Endothelial cell of umbilical vein (primary cell): ENCODE data around the gene MYH9. TPM values are rescaled to one million over a fixed set of nuclear protein-coding genes. Genes with fewer than 3 reads are reported as not detected.

Source experiments
- BruUV-seq: library from RNA; stranded (reverse); fragments of 400-500 nt; replicated peaks from 2 replicates; lab custom pipeline; 2021; lab: Mats Ljungman, UMichigan
- CTCF ChIA-PET: fragments of 300-600, 350-600 bp; sonication (Branson Sonifier 250); formaldehyde crosslinking; loops from one replicate; lab custom pipeline; 2021; ENCODE audit warnings: antibody characterized with exemption, inconsistent platforms; lab: Charles Lee
- POLR2A ChIA-PET: fragments of 300-600, 350-600 bp; sonication (Branson Sonifier 250); formaldehyde crosslinking; loops from one replicate; lab custom pipeline; 2021; ENCODE audit warnings: antibody characterized with exemption, inconsistent platforms; lab: Charles Lee
- DNase-seq: peaks from one replicate; pipeline ENCODE4 v3.0.0-alpha.2; 2011; ENCODE audit warnings: low read depth, low spot score
- FAIRE-seq: peaks from 2 replicates; lab custom pipeline; 2011; peaks lifted over from hg19 to GRCh38; lab: Jason Lieb, UNC
- H2AFZ ChIP-seq: 2 replicates; pipeline ENCODE4 v1.6.0; 2012; ENCODE audit warnings: low read depth, low read length, control low read depth, inconsistent platforms
- H3K27ac ChIP-seq: 2 replicates; pipeline ENCODE4 v1.5.1; 2011; ENCODE audit warnings: low read depth, mild to moderate bottlenecking, control low read depth, low read length, moderate library complexity; ENCODE audit not compliant: insufficient read depth
- H3K27me3 ChIP-seq, 2 experiments: 2 replicates each; pipeline versions ENCODE4 v1.6.0 to v1.6.1; 2011; ENCODE audit warnings: low read length in 2 of 2, mixed read lengths in 1 of 2; ENCODE audit not compliant: control insufficient read depth in 2 of 2, insufficient read depth in 2 of 2
- H3K36me3 ChIP-seq, 2 experiments: 2 replicates in 1 of 2; 3 replicates in 1 of 2; pipeline ENCODE4 v1.5.1; 2011; ENCODE audit warnings: low read length in 2 of 2, mild to moderate bottlenecking in 1 of 2, moderate library complexity in 1 of 2; ENCODE audit not compliant: control insufficient read depth in 2 of 2, insufficient read depth in 2 of 2; ENCODE audit errors: extremely low read depth in 1 of 2
- H3K4me1 ChIP-seq: 3 replicates; pipeline ENCODE4 v1.5.1; 2011; ENCODE audit warnings: mild to moderate bottlenecking, low read length; ENCODE audit not compliant: control insufficient read depth, insufficient read depth; ENCODE audit errors: extremely low read depth
- H3K4me2 ChIP-seq: 2 replicates; pipeline ENCODE4 v1.6.1; 2011; ENCODE audit warnings: low read length, control low read depth, mixed read lengths; ENCODE audit not compliant: insufficient read depth
- H3K4me3 ChIP-seq, 3 experiments: fragments of 200-600 bp in 1 of 3; sonication (generic), shearing (Covaris generic) in 1 of 3; replicated peaks in 1 of 3; 2 replicates each; pipeline ENCODE4 v1.5.1; 2011 to 2016; ENCODE audit warnings: control low read depth in 3 of 3, low read length in 3 of 3, mild to moderate bottlenecking in 2 of 3, inconsistent platforms in 1 of 3, low read depth in 1 of 3, moderate library complexity in 1 of 3; ENCODE audit not compliant: insufficient read depth in 1 of 3
- H3K79me2 ChIP-seq: 2 replicates; pipeline ENCODE4 v1.6.0; 2012; ENCODE audit warnings: low read length, inconsistent platforms; ENCODE audit not compliant: control insufficient read depth, insufficient read depth
- H3K9ac ChIP-seq: replicated peaks from 2 replicates; pipeline ENCODE3; 2011; ENCODE audit warnings: low read length, control low read depth; ENCODE audit not compliant: insufficient read depth; ENCODE audit errors: extremely low read depth
- H3K9me1 ChIP-seq: replicated peaks from 3 replicates; pipeline ENCODE4 v1.6.0; 2011; ENCODE audit warnings: mild to moderate bottlenecking, low read length; ENCODE audit not compliant: control insufficient read depth, insufficient read depth; ENCODE audit errors: extremely low read depth
- H3K9me3 ChIP-seq: replicated peaks from 2 replicates; pipeline ENCODE4 v1.5.1; 2012; ENCODE audit warnings: low read length, inconsistent platforms; ENCODE audit not compliant: control insufficient read depth, insufficient read depth
- H4K20me1 ChIP-seq: replicated peaks from 2 replicates; pipeline ENCODE3; 2011; ENCODE audit warnings: mild to moderate bottlenecking, low read length; ENCODE audit not compliant: control insufficient read depth, insufficient read depth; ENCODE audit errors: extremely low read depth
- EZH2 ChIP-seq: IDR thresholded peaks from 2 replicates; pipeline ENCODE4 v1.6.1; 2012; ENCODE audit warnings: borderline replicate concordance, low read depth, mild to moderate bottlenecking, moderate library complexity, low read length, inconsistent platforms; ENCODE audit not compliant: severe bottlenecking
- FOS ChIP-seq: IDR thresholded peaks from 2 replicates; pipeline ENCODE4 v1.6.1; 2011; ENCODE audit warnings: mild to moderate bottlenecking, low read length, moderate library complexity, borderline replicate concordance; ENCODE audit not compliant: insufficient read depth
- JUN ChIP-seq: IDR thresholded peaks from 2 replicates; pipeline ENCODE4 v1.6.1; 2011; ENCODE audit warnings: borderline replicate concordance, low read depth; ENCODE audit not compliant: insufficient read length, insufficient read depth
- MYC ChIP-seq: IDR thresholded peaks from one replicate; pipeline ENCODE4 v1.6.1; 2011; ENCODE audit warnings: mild to moderate bottlenecking, low read depth, low read length
- POLR2A ChIP-seq: IDR thresholded peaks from 2 replicates; pipeline ENCODE4 v1.6.1; 2012; ENCODE audit warnings: low read depth, mild to moderate bottlenecking, control low read depth, low read length
- POLR2AphosphoS5 ChIP-seq: IDR thresholded peaks from 2 replicates; pipeline ENCODE4 v1.6.1; 2012; ENCODE audit warnings: low read depth, mild to moderate bottlenecking, control low read depth, low read length, moderate library complexity; ENCODE audit not compliant: insufficient read depth
- dilution Hi-C: fragments of 300-500 bp; cut with MboI; formaldehyde crosslinking; loops from one replicate; pipeline ENCODE4 v1.15.0; 2019; ENCODE audit warnings: low sequenced_read_pairs; ENCODE audit not compliant: extremely low pct_ligation_motif_present
- intact Hi-C: fragments of 100-400 bp; cut with micrococcal nuclease; formaldehyde crosslinking; loops from one replicate; pipeline ENCODE4 v1.10.0; 2022
- polyA plus RNA-seq, 4 experiments: library from polyadenylated mRNA; depleted of rRNA in 3 of 4; stranded (reverse) in 3 of 4; unstranded in 1 of 4; fragments of >200 nt; gene quantifications; 2 replicates each; pipeline versions ENCODE4 v1.2.1 to v1.2.3, GENCODE V29; 2011 to 2012; ENCODE audit warnings: missing spikeins in 1 of 4
- total RNA-seq: library from RNA; stranded (reverse); gene quantifications from 2 replicates; pipeline ENCODE4 v1.2.3, GENCODE V29; 2021
- TF ChIP-seq, protein P1 (sequence below): IDR thresholded peaks from 2 replicates; pipeline ENCODE4 v1.6.1; 2011; ENCODE audit not compliant: insufficient read depth, insufficient read length

The MYH9 gene
- total and polyA plus RNA-seq, 2 donors (not counting 3 experiments of a cell fraction or from before 2014, with no cell fraction given) = 188 to 1,413 TPM

DNA sequence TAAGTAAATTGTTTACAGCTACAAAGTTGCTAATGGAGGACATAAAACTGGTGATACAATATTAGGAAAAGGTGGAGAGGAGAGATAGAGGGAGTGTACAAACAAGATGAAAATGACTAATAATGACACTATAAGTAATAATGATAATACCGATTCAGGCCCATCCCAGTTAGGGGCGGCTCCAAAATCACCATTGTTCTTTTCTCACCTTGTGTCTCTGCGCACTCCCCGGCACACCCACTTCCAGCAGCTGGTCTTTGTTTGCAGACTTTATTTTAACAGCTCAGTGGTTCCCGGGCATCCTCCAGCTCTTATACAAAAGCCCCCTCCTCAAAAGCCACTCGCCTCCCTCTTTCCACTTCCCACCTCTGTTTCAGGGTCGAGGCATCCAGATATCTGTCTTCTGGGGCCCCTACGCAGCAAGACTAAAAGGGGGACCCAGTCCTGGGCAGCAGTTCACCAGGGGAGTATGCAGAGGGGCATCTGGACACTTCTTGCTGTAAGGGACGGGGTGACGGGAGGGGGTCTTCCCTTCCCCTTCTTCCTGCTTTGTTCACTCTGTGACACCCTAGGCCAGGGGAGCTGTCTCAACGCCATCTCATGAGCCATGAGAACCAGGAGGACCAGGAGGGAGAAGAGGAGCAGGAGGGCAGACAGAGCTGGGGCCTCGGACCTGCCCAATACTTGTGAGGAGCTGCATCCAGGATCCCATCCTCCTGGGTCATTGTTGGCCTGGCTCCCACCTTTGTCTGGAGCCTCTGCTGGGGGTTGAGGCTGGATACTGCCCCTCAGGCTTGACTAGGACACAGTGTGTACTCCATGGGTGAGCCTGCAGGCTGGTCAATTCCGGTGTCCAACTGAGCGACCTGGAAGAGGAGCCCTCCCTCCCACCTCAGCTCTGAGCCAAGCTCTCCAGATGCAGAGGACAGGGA is 151.1 kb downstream of the MYH9 start:
- FAIRE-seq (no peak), DNase-seq (no peak)
- no peak overlapping the region for H2AFZ ChIP-seq
- BruUV-seq = no TSS peak
- TF ChIP-seq EZH2 (no peak), MYC (no peak), POLR2A (no peak), JUN (no peak), FOS (no peak), POLR2AphosphoS5 (no peak)
- TF ChIP-seq, protein P1, sequence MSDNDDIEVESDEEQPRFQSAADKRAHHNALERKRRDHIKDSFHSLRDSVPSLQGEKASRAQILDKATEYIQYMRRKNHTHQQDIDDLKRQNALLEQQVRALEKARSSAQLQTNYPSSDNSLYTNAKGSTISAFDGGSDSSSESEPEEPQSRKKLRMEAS = no peak
- peaks cover 0 to 16% of the 10 kb centered on the region in 2 experiments for H3K36me3 ChIP-seq
- H3K27me3 ChIP-seq = no peaks in the 10 kb centered on the region
- ChIA-PET POLR2A (no interaction called here), CTCF (interaction anchor here (1.0 to 6.4 kb wide), 4 partner anchors 16 to 250 kb away, joined by 3 to 27 read pairs (median 3); partner anchors contain the start of gene APOL1)
- no peak overlapping the region for H3K4me2 ChIP-seq
- no peak overlapping the region for H3K4me3 ChIP-seq
- no peaks in the 10 kb centered on the region for H3K9me1 ChIP-seq
- no peaks in the 10 kb centered on the region for H4K20me1 ChIP-seq
- H3K9ac ChIP-seq = no peak overlapping the region
- H3K27ac ChIP-seq = no peak overlapping the region
- intact Hi-C loops = no loop called here
- dilution Hi-C loops = no loop called here
- peaks cover 16% of the 10 kb centered on the region for H3K4me1 ChIP-seq
- no peaks in the 10 kb centered on the region for H3K9me3 ChIP-seq
- H3K79me2 ChIP-seq = peaks cover 26% of the 10 kb centered on the region
